SK-N-SH treated with all-trans-retinoic acid at 6 μM for 48 hours (cell line): ENCODE results near the gene DDX39B.

ENCODE experiments used
- ATAC-seq: fragments of 200-7000 bp; cut with Tn5 transposase; 3 replicates; pipeline ENCODE4 v1.9.1; 2020; ENCODE audit warnings: mild to moderate bottlenecking, moderate library complexity
- ARNTL ChIP-seq: fragments of 450-650 bp; formaldehyde crosslinking; IDR thresholded peaks from 2 replicates; pipeline ENCODE4 v1.5.0; 2020; ENCODE audit warnings: low read depth, mild to moderate bottlenecking, moderate library complexity, borderline replicate concordance
- BACH2 ChIP-seq: fragments of 250-450 bp; sonication (Bioruptor Pico); IDR thresholded peaks from 2 replicates; pipeline ENCODE4 v1.9.0; 2021; ENCODE audit warnings: mild to moderate bottlenecking, borderline replicate concordance
- CREB5 ChIP-seq: fragments of 250-450 bp; sonication (Bioruptor Pico); IDR thresholded peaks from 2 replicates; pipeline ENCODE4 v1.5.1; 2020; ENCODE audit warnings: low read depth, mild to moderate bottlenecking, moderate library complexity
- ESRRG ChIP-seq: fragments of 250-450 bp; sonication (Bioruptor Pico); IDR thresholded peaks from 2 replicates; pipeline ENCODE4 v1.6.1; 2021; ENCODE audit warnings: mild to moderate bottlenecking
- GLIS3 ChIP-seq: fragments of 250-450 bp; sonication (Bioruptor Pico); IDR thresholded peaks from 2 replicates; pipeline ENCODE4 v1.5.0; 2020; ENCODE audit warnings: mild to moderate bottlenecking, moderate library complexity
- POU6F1 ChIP-seq: fragments of 250-450 bp; sonication (Bioruptor Pico); IDR thresholded peaks from 2 replicates; pipeline ENCODE4 v1.8.0; 2021; ENCODE audit warnings: low read depth, mild to moderate bottlenecking, moderate library complexity, borderline replicate concordance
- PPARA ChIP-seq: fragments of 250-450 bp; sonication (Bioruptor Pico); IDR thresholded peaks from 2 replicates; pipeline ENCODE4 v1.5.0; 2020; ENCODE audit warnings: mild to moderate bottlenecking, borderline replicate concordance
- TCF4 ChIP-seq: fragments of 250-450 bp; sonication (Bioruptor Pico); IDR thresholded peaks from 2 replicates; pipeline ENCODE4 v1.8.0; 2021; ENCODE audit warnings: mild to moderate bottlenecking, moderate library complexity, borderline replicate concordance
- TOX ChIP-seq: fragments of 250-450 bp; sonication (Bioruptor Pico); IDR thresholded peaks from 2 replicates; pipeline ENCODE4 v1.8.0; 2021; ENCODE audit warnings: mild to moderate bottlenecking, moderate library complexity, borderline replicate concordance
- TSHZ2 ChIP-seq: fragments of 250-450 bp; sonication (Bioruptor Pico); IDR thresholded peaks from 2 replicates; pipeline ENCODE4 v1.5.0; 2020; ENCODE audit warnings: mild to moderate bottlenecking, moderate library complexity
- ZFP3 ChIP-seq: fragments of 250-450 bp; sonication (Bioruptor Pico); IDR thresholded peaks from 2 replicates; pipeline ENCODE4 v1.5.0; 2020; ENCODE audit warnings: mild to moderate bottlenecking, moderate library complexity
- ZNF565 ChIP-seq: fragments of 450-650 bp; formaldehyde crosslinking; conservative IDR thresholded peaks from 2 replicates; pipeline ENCODE4 v1.5.0; 2020; ENCODE audit warnings: low read depth, mild to moderate bottlenecking, moderate library complexity
- ZNF70 ChIP-seq: fragments of 450-650 bp; formaldehyde crosslinking; IDR thresholded peaks from 2 replicates; pipeline ENCODE4 v1.5.0; 2020; ENCODE audit warnings: mild to moderate bottlenecking, moderate library complexity
- ZNF8 ChIP-seq: fragments of 450-650 bp; formaldehyde crosslinking; IDR thresholded peaks from 2 replicates; pipeline ENCODE4 v1.5.0; 2020; ENCODE audit warnings: mild to moderate bottlenecking, moderate library complexity

The DDX39B gene

GRCh38 chr6:31532644-31533454 lies 9.0 kb downstream of the DDX39B start:
- no peak for ATAC-seq

GRCh38 chr6:31531771-31532643 lies 9.8 kb downstream of the DDX39B start:
- ATAC-seq = no peak

More at GRCh38 chr6:31532644-31533454, 9.0 kb downstream of the DDX39B start:
- TF ChIP-seq ZNF70 (CRISPR knock-in tag) (no peak), PPARA (CRISPR knock-in tag) (no peak), ZNF8 (CRISPR knock-in tag) (no peak), ZNF565 (CRISPR knock-in tag) (no peak), POU6F1 (CRISPR knock-in tag) (no peak), TSHZ2 (CRISPR knock-in tag) (no peak), CREB5 (CRISPR knock-in tag) (no peak), ARNTL (CRISPR knock-in tag) (no peak), ZFP3 (CRISPR knock-in tag) (no peak), TCF4 (CRISPR knock-in tag) (no peak)

GRCh38 chr6:31531162-31531561 lies 10.6 kb downstream of the DDX39B start:
- no peak for ATAC-seq
- TF ChIP-seq GLIS3 (CRISPR knock-in tag) (no peak), ZFP3 (CRISPR knock-in tag) (no peak), ZNF565 (CRISPR knock-in tag) (no peak), CREB5 (CRISPR knock-in tag) (no peak), ZNF8 (CRISPR knock-in tag) (no peak)

More at GRCh38 chr6:31531771-31532643, 9.8 kb downstream of the DDX39B start:
- TF ChIP-seq ESRRG (CRISPR knock-in tag) = no peak
- TF ChIP-seq BACH2 (CRISPR knock-in tag) = no peak
- TF ChIP-seq TOX (CRISPR knock-in tag) = no peak

GRCh38 chr6:31530659-31531058 lies 11.1 kb downstream of the DDX39B start:
- TF ChIP-seq CREB5 (CRISPR knock-in tag) = no peak
- TF ChIP-seq TSHZ2 (CRISPR knock-in tag) = no peak
- TF ChIP-seq TCF4 (CRISPR knock-in tag) = no peak
- TF ChIP-seq ZNF8 (CRISPR knock-in tag) = no peak
- no peak for TF ChIP-seq POU6F1 (CRISPR knock-in tag)
- no peak for TF ChIP-seq PPARA (CRISPR knock-in tag)
- ATAC-seq = no peak
